CD8-positive, alpha-beta memory T cell (primary cell): ENCODE measurements around the gene GTSE1. TPM values are rescaled to one million over a fixed set of nuclear protein-coding genes. Genes with fewer than 3 reads are reported as not detected.
A peak's percentile ranks its signal among the peaks of the same experiment; 100 is the strongest.

Source experiments
- CTCF ChIA-PET: fragments of 350-600 bp; sonication (Branson Sonifier 250); formaldehyde crosslinking; loops from one replicate; lab custom pipeline; 2021; ENCODE audit warnings: antibody characterized with exemption; lab: Charles Lee
- POLR2A ChIA-PET: fragments of 350-600 bp; sonication (Branson Sonifier 250); formaldehyde crosslinking; loops from one replicate; lab custom pipeline; 2021; ENCODE audit warnings: antibody characterized with exemption; lab: Charles Lee
- DNase-seq, 5 donors: peaks; one replicate each; pipeline versions ENCODE4 v3.0.0 to v3.0.0-alpha.2; 2020 to 2022; ENCODE audit warnings: mixed read lengths in 1 of 5
- H3K27ac ChIP-seq: one replicate; pipeline ENCODE4 v1.7.0; 2013; ENCODE audit warnings: low read depth, mild to moderate bottlenecking, low read length, moderate library complexity
- H3K27me3 ChIP-seq: 2 replicates; pipeline ENCODE4 v1.7.0; 2013; ENCODE audit warnings: low read length, mild to moderate bottlenecking; ENCODE audit not compliant: insufficient read depth, poor library complexity, severe bottlenecking
- H3K36me3 ChIP-seq: 2 replicates; pipeline ENCODE4 v1.7.0; 2013; ENCODE audit warnings: mild to moderate bottlenecking, low read length, moderate library complexity; ENCODE audit not compliant: insufficient read depth
- H3K4me1 ChIP-seq: 2 replicates; pipeline ENCODE4 v1.7.0; 2013; ENCODE audit warnings: mild to moderate bottlenecking, low read length, moderate library complexity; ENCODE audit not compliant: insufficient read depth
- H3K4me3 ChIP-seq: 2 replicates; pipeline ENCODE4 v1.7.0; 2013; ENCODE audit warnings: mild to moderate bottlenecking, low read length
- H3K9me3 ChIP-seq: 2 replicates; pipeline ENCODE4 v1.7.0; 2013; ENCODE audit warnings: mild to moderate bottlenecking, low read length
- H3K27ac Mint-ChIP-seq, 8 donors: one replicate each; pipeline ENCODE4 v1.8.0; 2020 to 2021; ENCODE audit warnings: mixed read lengths in 8 of 8, mild to moderate bottlenecking in 6 of 8, inconsistent platforms in 3 of 8, moderate library complexity in 3 of 8
- H3K27me3 Mint-ChIP-seq, 2 donors: one replicate each; pipeline ENCODE4 v1.8.0; 2020 to 2021; ENCODE audit warnings: mixed read lengths in 2 of 2, mild to moderate bottlenecking in 1 of 2, moderate library complexity in 1 of 2
- H3K36me3 Mint-ChIP-seq, 3 donors: one replicate each; pipeline ENCODE4 v1.8.0; 2020 to 2021; ENCODE audit warnings: mixed read lengths in 3 of 3, inconsistent platforms in 1 of 3, mild to moderate bottlenecking in 1 of 3
- H3K4me1 Mint-ChIP-seq, 3 donors: one replicate each; pipeline ENCODE4 v1.8.0; 2020 to 2021; ENCODE audit warnings: mixed read lengths in 3 of 3, inconsistent platforms in 1 of 3, mild to moderate bottlenecking in 1 of 3
- H3K4me3 Mint-ChIP-seq, 7 donors: one replicate each; pipeline ENCODE4 v1.8.0; 2020 to 2021; ENCODE audit warnings: mixed read lengths in 7 of 7, mild to moderate bottlenecking in 6 of 7, moderate library complexity in 4 of 7, inconsistent platforms in 2 of 7
- H3K9me3 Mint-ChIP-seq, 5 donors: one replicate each; pipeline ENCODE4 v1.8.0; 2020 to 2022; ENCODE audit warnings: mixed read lengths in 5 of 5, mild to moderate bottlenecking in 3 of 5, moderate library complexity in 2 of 5, inconsistent platforms in 1 of 5
- polyA plus RNA-seq: library from polyadenylated mRNA; unstranded; fragments of 300-500 nt; fragmentation: Illumina TruSeq; gene quantifications from one replicate; pipeline ENCODE4 v1.2.3, GENCODE V29; 2021
- total RNA-seq, 2 experiments: library from RNA; stranded (reverse); gene quantifications; one replicate each; pipeline ENCODE4 v1.2.3, GENCODE V29; 2021

Gene GTSE1
- total and polyA plus RNA-seq, 3 experiments from 2014 or later = 0.10 to 30.9 (median 27.4) TPM

GRCh38 chr22:46353483-46354105, 56.9 kb downstream of the GTSE1 start:
- H3K4me1 Mint-ChIP-seq = peaks cover 0 to 1% (median 0%) of the 10 kb centered on the region in 3 donors
- ChIA-PET CTCF (interaction anchor here (2.1 to 2.4 kb wide), 2 partner anchors 14 to 189 kb away, joined by 5 to 6 read pairs; no protein-coding TSS in a partner anchor), POLR2A (no interaction called here)
- H3K27me3 Mint-ChIP-seq = no peaks in the 10 kb centered on the region
- no peak for DNase-seq
- Histone ChIP-seq H3K36me3 (peaks cover 38% of the 10 kb centered on the region), H3K4me1 (no peaks in the 10 kb centered on the region), H3K4me3 (no peak overlapping the region), H3K27ac (no peak overlapping the region), H3K9me3 (no peaks in the 10 kb centered on the region), H3K27me3 (no peaks in the 10 kb centered on the region)
- H3K9me3 Mint-ChIP-seq = no peaks in the 10 kb centered on the region
- peaks cover 3 to 85% (median 14%) of the 10 kb centered on the region in 3 donors for H3K36me3 Mint-ChIP-seq
- H3K27ac Mint-ChIP-seq = no peak overlapping the region
- no peak overlapping the region for H3K4me3 Mint-ChIP-seq

DNA sequence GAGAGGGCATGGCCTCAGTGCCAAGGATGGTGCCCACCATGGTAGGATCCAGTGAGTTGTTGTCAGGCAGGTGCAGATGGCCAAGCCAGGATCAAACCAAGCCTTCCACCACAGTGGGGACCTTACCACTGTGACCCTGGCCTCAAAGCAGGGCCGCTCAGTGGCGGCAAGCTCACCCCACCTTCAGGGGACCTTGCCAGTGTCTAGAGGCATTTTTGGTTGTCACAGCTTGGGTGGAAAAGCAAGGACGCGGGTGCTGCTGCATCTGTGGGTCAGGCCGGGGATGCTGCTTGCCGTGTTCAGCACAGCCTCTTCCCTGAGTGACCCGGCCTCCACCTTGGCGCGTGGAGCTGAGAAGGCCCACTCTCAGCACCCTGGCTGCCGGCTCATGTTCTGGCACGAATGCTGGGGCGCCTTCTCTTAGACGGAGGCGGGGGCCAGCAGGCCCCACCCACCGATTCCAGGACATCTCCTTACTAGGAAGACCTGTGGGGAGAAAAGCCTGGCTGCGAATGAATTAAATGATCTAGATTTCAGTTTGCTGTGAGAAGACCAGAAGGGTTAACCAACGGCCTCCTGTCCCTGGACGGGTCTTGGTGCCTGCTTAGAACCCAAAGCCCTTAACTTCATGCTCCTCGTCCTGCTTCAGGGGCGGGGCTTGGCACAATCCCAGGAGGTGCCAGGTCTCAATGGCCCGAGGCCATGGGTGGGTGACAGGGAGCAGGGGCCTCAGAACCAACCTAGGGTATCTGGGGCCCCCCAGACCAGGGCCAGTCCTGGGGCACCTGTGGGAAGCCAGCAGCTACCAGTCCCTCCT, 57.7 kb downstream of the GTSE1 start:
- Mint-ChIP-seq H3K27me3 (no peaks in the 10 kb centered on the region), H3K9me3 (no peaks in the 10 kb centered on the region), H3K4me3 (no peak overlapping the region), H3K27ac (no peak overlapping the region), H3K4me1 (peaks cover 0 to 1% (median 0%) of the 10 kb centered on the region in 3 donors), H3K36me3 (peaks cover under 1 to 80% (median 12%) of the 10 kb centered on the region in 3 donors)
- Histone ChIP-seq H3K36me3 (peaks cover 33% of the 10 kb centered on the region), H3K4me3 (no peak overlapping the region), H3K9me3 (no peaks in the 10 kb centered on the region), H3K27ac (no peak overlapping the region), H3K27me3 (no peaks in the 10 kb centered on the region), H3K4me1 (no peaks in the 10 kb centered on the region)
- ChIA-PET POLR2A (no interaction called here), CTCF (interaction anchor here (2.1 to 2.4 kb wide), 2 partner anchors 13 to 188 kb away, joined by 5 to 6 read pairs; no protein-coding TSS in a partner anchor)
- no peak for DNase-seq

DNA sequence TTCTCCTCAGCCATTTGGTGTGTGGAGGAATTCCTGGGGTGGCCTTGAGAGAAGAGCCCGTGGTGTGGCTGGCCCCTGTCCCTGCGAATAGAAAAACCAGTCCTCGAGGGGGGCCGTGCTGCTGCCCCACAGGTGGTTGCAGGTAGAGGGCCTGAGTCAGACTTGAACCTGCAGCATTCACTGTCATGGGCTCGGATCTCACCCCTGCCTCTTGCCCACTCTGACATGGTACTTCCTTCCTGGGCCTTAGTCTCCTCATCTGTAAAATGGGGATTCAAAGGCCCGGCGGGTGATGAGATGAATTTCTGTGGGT, 58.3 kb downstream of the GTSE1 start:
- H3K9me3 ChIP-seq = no peaks in the 10 kb centered on the region
- ChIA-PET POLR2A (no interaction called here), CTCF (interaction anchor here (1.6 to 4.9 kb wide), 2 partner anchors 13 to 187 kb away, joined by 7 to 18 read pairs; no protein-coding TSS in a partner anchor)
- DNase-seq = no peak
- H3K4me1 ChIP-seq = no peaks in the 10 kb centered on the region
- no peak overlapping the region for H3K4me3 ChIP-seq
- Mint-ChIP-seq H3K9me3 (no peaks in the 10 kb centered on the region), H3K27me3 (no peaks in the 10 kb centered on the region), H3K4me1 (peaks cover 0 to 1% (median 0%) of the 10 kb centered on the region in 3 donors), H3K4me3 (no peak overlapping the region), H3K36me3 (peaks cover 0 to 75% (median 9%) of the 10 kb centered on the region in 3 donors), H3K27ac (peak overlapping the region in 1 of 8 donors; percentile 38)
- H3K36me3 ChIP-seq = peaks cover 28% of the 10 kb centered on the region
- no peak overlapping the region for H3K27ac ChIP-seq
- no peaks in the 10 kb centered on the region for H3K27me3 ChIP-seq

DNA sequence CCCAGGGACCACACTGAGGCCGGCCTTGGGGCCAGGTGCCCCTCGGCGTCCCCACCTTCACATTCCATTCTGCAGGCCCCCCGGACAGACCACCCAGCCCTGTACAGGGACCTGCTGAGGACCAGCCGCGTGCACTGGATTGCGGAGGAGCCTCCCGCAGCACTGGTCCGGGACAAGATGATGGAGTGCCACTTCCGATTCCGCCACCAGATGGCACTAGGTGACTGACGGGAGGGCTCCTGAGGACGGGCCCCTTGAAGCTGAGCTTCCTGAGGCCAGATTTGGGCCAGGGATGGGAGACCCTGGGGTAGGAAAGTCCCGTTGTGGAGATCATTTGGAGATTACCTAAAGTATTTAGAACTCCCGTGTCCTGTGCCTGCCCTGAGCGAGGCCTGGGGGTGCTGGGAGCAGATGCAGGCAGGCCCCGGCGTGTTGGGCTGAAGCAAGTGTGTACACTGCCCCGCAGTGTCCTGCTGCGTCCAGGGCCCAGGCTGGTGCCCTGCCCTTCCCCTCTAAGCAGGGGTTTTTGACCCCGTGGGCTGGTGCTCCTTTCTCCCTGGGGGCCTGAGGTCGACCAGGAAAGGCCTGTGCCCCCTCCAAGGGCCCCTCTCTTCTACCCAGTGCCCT, 58.8 kb downstream of the GTSE1 start:
- peak; percentile 45 to 69 (median 53) for DNase-seq
- H3K4me3 ChIP-seq = no peak overlapping the region
- H3K9me3 ChIP-seq = no peaks in the 10 kb centered on the region
- ChIA-PET POLR2A (no interaction called here), CTCF (interaction anchor here (1.4 to 4.9 kb wide), 3 partner anchors 12 to 186 kb away, joined by 4 to 18 read pairs (median 7); no protein-coding TSS in a partner anchor)
- peaks cover 22% of the 10 kb centered on the region for H3K36me3 ChIP-seq
- Mint-ChIP-seq H3K9me3 (no peaks in the 10 kb centered on the region), H3K36me3 (peaks cover 0 to 69% (median 7%) of the 10 kb centered on the region in 3 donors), H3K4me1 (peaks cover 0 to 1% (median 0%) of the 10 kb centered on the region in 3 donors), H3K27ac (peak overlapping the region in 2 of 8 donors; percentile 46 to 89), H3K27me3 (no peaks in the 10 kb centered on the region), H3K4me3 (no peak overlapping the region)
- no peak overlapping the region for H3K27ac ChIP-seq
- H3K4me1 ChIP-seq = no peaks in the 10 kb centered on the region
- H3K27me3 ChIP-seq = no peaks in the 10 kb centered on the region

DNA sequence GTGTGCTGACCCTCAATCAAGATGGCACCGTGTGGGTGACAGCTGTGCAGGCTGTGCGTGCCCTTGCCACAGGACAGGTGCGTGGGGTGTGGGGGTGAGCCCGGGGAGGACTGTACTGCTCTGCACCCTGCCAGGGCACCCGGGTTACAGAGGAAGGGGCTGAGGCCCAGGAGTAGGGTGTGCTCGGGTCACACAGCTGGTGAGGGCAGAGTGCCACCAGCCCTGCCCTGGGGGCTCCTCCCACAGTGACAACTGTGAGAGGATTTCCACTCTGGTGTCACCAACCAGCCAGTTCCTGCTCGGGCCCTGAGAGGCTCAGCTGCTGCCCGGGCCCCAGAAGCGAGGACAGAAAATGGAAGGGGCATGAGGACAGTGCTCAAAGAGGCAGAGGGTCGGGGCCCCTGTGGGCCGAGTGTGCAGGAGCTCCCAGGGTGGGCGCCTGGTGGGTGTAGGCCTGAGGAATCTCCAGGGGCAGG, 59.4 kb downstream of the GTSE1 start:
- no peak overlapping the region for H3K4me3 Mint-ChIP-seq
- no peak overlapping the region for H3K27ac ChIP-seq
- no peaks in the 10 kb centered on the region for H3K4me1 ChIP-seq
- H3K9me3 ChIP-seq = no peaks in the 10 kb centered on the region
- CTCF ChIA-PET = interaction anchor here (1.4 to 4.9 kb wide), 3 partner anchors 11 to 186 kb away, joined by 4 to 18 read pairs (median 7); no protein-coding TSS in a partner anchor
- peak overlapping the region in 1 of 8 donors; percentile 22 for H3K27ac Mint-ChIP-seq
- H3K4me3 ChIP-seq = no peak overlapping the region
- peaks cover 0 to 1% (median 0%) of the 10 kb centered on the region in 3 donors for H3K4me1 Mint-ChIP-seq
- H3K36me3 Mint-ChIP-seq = peaks cover 0 to 64% (median 7%) of the 10 kb centered on the region in 3 donors
- peaks cover 21% of the 10 kb centered on the region for H3K36me3 ChIP-seq
- H3K27me3 ChIP-seq = no peaks in the 10 kb centered on the region
- H3K27me3 Mint-ChIP-seq = no peaks in the 10 kb centered on the region
- POLR2A ChIA-PET = no interaction called here
- DNase-seq = no peak
- no peaks in the 10 kb centered on the region for H3K9me3 Mint-ChIP-seq

DNA sequence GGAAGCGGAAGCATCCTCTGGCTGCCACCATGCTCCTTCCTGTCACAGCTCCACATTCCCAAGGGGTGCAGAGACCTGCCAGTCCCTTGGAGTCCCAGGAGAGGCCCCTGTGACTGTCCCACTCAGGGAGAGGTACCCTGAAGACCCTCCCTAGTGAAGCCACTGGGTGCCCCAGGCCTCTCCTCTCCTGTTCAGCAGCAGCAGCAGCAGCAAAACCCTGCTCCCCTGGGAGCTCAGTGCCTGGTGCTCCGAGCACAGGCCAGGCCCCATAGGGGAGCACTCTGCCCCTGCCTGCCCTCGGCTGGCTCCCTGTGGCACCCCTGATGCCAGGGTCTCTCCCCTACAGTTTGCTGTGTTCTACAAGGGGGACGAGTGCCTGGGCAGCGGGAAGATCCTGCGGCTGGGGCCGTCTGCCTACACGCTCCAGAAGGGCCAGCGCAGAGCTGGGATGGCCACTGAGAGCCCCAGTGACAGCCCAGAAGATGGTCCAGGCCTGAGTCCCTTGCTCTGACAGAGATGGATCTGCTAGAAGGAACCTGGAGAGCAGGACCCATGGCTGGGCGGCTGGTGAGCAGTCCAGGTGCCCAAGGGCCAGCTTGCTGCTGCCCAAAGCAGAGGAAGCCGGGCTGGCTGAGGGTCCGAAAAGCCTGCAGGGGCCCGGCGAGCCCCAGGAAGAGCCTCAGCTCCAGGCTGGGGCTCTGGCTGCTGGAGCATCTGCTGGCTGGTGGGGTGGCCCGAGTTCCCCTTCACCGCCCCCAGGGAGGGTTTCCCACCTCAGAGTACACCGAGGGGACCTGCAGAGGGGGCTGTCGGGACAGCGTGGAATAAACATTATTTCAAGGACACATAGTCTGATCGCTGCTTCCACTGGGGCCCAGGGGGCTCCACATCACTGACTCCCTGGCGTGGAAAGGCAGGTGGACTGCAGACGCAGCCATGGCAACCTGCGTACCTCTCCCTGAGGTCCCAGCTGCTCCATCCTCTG, 60.1 kb downstream of the GTSE1 start:
- Histone ChIP-seq H3K9me3 (no peaks in the 10 kb centered on the region), H3K36me3 (peaks cover 21% of the 10 kb centered on the region), H3K4me1 (no peaks in the 10 kb centered on the region), H3K27me3 (no peaks in the 10 kb centered on the region), H3K27ac (no peak overlapping the region), H3K4me3 (no peak overlapping the region)
- POLR2A ChIA-PET = no interaction called here
- Mint-ChIP-seq H3K9me3 (no peaks in the 10 kb centered on the region), H3K4me1 (peaks cover 0 to 1% (median 0%) of the 10 kb centered on the region in 3 donors), H3K36me3 (peaks cover 0 to 56% (median 7%) of the 10 kb centered on the region in 3 donors), H3K27me3 (no peaks in the 10 kb centered on the region), H3K27ac (peak overlapping the region in 1 of 8 donors; percentile 58), H3K4me3 (no peak overlapping the region)
- DNase-seq = no peak
- CTCF ChIA-PET = interaction anchor here (1.4 to 4.9 kb wide), 3 partner anchors 11 to 185 kb away, joined by 4 to 18 read pairs (median 7); no protein-coding TSS in a partner anchor
